AG04449 (cell line): ENCODE results near the gene MARCHF10.

Source experiments
- CTCF ChIA-PET: fragments of 350-600 bp; formaldehyde crosslinking; extraction: SDS; loops from one replicate; lab custom pipeline; 2021; ENCODE audit warnings: antibody characterized with exemption; lab: Yijun Ruan, JAX
- POLR2A ChIA-PET: fragments of 400-600, 350-600 bp; formaldehyde crosslinking; extraction: SDS; loops from one replicate; lab custom pipeline; 2020; ENCODE audit warnings: antibody characterized with exemption, inconsistent platforms; lab: Yijun Ruan, JAX
- DNase-seq: peaks from one replicate; pipeline ENCODE4 v3.0.0-alpha.2; 2010; ENCODE audit warnings: low read depth, low spot score
- H3K4me3 ChIP-seq: 2 replicates; pipeline ENCODE4 v1.5.1; 2011; ENCODE audit warnings: low read depth, mild to moderate bottlenecking, control low read depth, low read length
- CTCF ChIP-seq: IDR thresholded peaks from one replicate; pipeline ENCODE4 v1.5.1; 2011; ENCODE audit warnings: mild to moderate bottlenecking, moderate library complexity, low read length, control low read depth, inconsistent platforms; ENCODE audit not compliant: insufficient read depth; ENCODE audit errors: missing control alignments

MARCHF10 gene

DNA sequence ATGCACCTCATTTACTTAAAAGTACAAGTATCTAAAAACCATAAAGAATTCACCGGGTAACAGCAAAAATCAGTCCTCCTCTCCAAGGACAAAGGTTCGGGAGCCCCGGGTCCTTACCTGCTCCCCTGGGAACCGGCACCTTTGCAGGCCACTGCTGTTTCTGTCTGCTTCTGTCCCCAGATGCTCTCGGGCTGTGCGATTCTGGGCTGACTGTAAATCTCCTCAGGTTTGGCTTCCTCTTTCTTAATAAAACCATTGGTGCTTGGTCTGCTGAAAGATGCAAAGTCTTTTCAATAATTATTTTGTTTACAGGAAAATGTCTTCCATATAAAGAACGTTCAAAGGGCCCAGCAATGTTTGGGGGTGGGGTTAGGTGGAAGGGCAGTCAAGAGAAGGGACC is 63.9 kb downstream of the MARCHF10 start:
- no peak for TF ChIP-seq CTCF
- POLR2A ChIA-PET = no interaction called here
- CTCF ChIA-PET = no interaction called here
- H3K4me3 ChIP-seq = no peak overlapping the region
- DNase-seq = no peak

GRCh38 chr17:62741290-62741689 is 66.8 kb downstream of the MARCHF10 start:
- H3K4me3 ChIP-seq = no peak overlapping the region
- no peak for TF ChIP-seq CTCF
- ChIA-PET POLR2A (no interaction called here), CTCF (interaction anchor here (1.7 kb wide), 1 partner anchor 9 kb away, joined by 5 read pairs; no protein-coding TSS in a partner anchor)
- no peak for DNase-seq

DNA sequence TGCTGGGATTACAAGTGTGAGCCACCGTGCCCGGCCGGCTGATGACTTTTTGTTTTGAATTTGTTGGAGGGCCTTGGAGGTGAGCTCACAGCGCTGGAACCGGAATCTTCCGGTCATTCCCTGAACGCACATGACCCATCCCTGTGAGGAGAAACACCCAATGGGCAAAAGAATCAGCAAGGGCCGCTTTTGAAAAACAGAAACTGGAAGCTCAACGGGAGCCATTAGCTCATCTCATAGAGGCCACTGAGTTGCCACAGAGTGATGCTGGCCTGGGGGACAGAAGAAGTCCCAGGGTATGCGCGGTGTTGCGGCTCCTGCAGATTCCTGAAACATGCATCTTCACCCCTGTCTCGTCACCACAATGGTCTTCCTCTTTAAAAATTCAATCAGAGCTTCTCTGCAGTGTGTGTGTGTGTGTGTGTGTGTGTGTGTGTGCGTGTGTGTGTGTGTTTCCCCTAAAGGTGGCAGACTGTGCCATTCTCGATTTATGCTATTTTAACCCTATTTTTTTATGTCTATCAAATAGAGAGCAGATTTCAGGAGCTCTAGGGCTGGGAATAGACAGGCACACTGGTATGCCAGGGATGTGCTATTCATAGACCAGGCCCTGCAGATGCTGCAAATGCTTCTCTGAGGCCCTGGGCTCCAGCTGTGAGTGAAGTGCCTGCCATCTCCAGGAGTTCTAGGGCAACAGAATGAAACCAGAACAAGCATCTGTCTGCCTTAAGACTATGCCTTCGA is 68.3 kb downstream of the MARCHF10 start:
- ChIA-PET CTCF (interaction anchor here (1.3 kb wide), 1 partner anchor 10 kb away, joined by 3 read pairs; no protein-coding TSS in a partner anchor), POLR2A (no interaction called here)
- no peak for TF ChIP-seq CTCF
- no peak overlapping the region for H3K4me3 ChIP-seq
- peak; percentile 23 for DNase-seq

GRCh38 chr17:62738281-62738680 is 69.8 kb downstream of the MARCHF10 start:
- ChIA-PET CTCF (no interaction called here), POLR2A (no interaction called here)
- no peak overlapping the region for H3K4me3 ChIP-seq
- DNase-seq = no peak
- TF ChIP-seq CTCF = no peak

DNA sequence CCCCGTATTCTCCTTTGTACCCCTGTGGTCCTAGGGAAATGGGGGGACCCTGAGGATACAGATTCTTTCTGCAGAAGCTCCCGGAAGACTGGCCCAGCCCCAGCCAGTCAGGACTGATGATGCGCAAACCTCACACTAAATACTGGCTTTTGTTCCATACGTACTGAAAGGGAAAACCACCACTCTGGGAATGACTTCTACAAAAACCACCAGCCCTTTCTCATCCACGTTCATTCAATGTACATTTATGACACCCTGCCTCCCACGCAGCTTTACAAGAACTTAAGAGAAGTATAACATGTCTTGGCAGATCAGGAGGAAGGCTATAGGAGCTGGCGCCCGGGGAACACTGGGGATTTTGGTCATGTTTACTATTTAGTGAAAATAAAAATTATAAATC is 70.6 kb downstream of the MARCHF10 start:
- H3K4me3 ChIP-seq = no peak overlapping the region
- TF ChIP-seq CTCF = no peak
- CTCF ChIA-PET = no interaction called here
- no peak for DNase-seq
- POLR2A ChIA-PET = no interaction called here

DNA sequence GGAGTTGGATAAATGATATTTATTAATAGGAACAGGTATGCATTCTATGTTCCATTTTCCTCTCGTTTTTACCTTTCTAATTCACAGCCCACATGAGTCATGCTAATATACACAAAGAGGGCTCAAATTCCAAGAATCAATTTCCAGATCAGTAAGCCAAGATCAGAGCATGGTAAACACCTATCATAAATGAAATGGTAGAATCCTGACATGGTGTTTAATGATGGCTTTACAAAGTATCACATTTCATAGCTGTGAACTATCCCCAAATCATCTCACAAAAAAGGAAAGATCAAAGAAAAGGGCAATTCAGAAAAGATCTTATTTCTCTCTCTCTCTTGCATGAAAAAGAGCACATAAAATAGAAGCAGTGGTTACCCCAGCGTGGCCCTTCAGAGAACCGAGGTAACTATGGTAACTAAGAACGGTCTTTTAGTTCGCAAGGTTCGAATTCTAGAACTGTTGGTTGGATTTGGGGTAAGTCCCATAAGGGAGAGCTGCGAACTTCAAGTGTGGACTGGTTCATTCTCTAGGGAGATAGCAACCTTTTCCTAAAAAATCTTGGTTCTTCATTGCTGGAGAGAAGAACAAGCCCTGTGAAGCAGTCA is 73.0 kb downstream of the MARCHF10 start:
- CTCF ChIA-PET = interaction anchor here (0.7 to 1.4 kb wide), 2 partner anchors 16 to 35 kb away, joined by 3 read pairs; no protein-coding TSS in a partner anchor
- POLR2A ChIA-PET = no interaction called here

More for the DNA sequence above, 73.0 kb downstream of the MARCHF10 start:
- TF ChIP-seq CTCF = no peak
- no peak for DNase-seq
- no peak overlapping the region for H3K4me3 ChIP-seq
